ENCODE results near the gene CPEB4.
A peak's percentile ranks its signal among the peaks of the same experiment; 100 is the strongest.

CPEB4 gene

DNA sequence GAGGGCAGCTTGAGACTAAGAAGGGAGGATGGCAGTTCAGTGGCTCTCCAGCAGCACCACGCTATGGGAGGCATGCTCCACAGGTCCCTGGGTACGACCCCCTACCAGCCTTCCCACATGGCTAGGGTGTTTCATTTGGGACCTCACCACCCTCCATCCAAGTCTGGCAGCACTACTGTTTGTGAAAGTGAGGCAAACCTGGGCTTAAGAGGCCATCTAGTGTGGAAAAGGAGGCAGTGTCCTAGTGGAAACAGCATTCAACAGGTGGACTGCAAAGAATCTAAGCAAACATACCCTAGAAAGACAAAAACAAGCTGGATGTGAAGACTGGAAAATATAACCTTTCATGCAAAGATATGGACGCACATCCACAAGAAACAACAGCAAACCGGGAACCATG lies 96.1 kb downstream of the CPEB4 start:
- no peak for DNase-seq

DNA sequence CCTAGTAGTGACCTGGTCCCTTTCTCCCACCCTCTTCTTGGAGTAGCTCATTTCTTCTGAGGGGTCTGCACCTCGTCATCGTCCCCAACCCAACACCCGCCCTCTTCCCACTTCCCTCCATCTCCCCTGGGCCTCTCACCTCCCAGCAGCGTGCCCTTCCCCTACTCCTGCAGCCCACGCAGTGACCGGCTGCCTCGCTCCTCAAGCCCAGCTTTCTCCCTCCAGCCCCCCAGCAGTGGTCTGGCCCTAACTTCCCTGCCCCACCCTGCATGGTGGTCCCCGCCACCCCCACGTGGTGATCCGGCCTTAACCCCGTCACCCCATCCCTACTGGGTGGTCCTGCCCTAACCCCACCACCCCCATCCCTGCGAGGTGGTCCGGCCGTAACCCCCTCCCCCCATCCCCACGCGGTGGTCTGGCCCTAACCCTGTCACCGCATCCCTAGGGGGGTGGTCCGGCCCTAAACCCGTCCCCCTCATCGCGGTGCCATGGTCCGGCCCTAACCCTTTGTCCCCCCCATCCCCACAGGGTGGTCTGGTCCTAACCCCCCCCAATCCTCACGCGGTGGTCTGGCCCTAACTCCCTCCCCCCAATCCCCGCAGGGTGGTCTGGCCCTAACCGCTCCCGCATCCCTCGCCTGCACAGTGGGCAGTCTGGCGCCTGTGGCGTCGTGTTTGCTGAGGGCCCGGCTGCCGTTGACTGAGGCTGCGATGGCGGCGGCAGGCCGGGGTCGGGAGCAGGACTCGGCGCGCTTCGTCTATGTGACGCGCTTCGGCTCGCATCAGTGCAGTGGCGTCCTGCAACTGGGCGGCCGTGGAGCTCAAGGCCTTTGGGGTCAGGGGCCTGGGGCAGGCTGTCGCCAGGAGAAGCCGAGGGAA lies 100.6 kb downstream of the CPEB4 start, which contains the start of gene C5orf47:
Gene C5orf47 (plus strand): TSS at position 617 of the 878 bp plus-strand sequence. CDS start 94 bp downstream, at position 711.
- no peak for DNase-seq

DNA sequence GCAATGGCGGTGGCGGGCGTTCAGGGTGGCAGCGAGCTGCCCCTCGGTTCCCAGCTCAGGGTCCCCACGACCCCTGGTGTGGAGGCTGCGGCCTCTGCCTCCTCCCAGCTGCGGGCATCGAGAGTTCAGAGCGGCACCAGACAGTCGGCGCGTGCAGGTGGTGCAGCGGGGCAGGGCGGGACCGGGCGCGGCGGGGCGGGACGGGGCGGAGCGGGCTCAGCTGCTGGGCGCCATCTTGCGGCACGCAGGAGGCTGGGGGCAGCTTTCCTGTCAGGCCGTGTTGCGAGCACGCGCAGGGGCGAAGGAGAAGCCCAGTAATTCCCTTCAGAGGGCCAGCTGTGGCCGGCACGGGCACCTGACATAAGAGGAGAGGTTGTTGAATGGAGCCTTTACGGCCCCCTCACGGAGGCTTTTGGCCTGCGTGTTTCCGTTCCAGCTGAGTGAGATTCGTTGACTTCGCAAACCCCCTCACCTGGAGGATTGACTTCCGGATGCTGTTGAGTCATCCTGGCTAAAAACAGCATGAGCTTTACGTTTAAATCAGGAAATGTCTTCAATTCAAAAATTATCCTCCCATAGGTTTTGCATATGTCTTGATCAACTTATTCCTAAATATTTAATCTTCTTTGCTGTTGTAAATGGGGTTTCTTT lies 101.4 kb downstream of the CPEB4 start:
- no peak for DNase-seq

DNA sequence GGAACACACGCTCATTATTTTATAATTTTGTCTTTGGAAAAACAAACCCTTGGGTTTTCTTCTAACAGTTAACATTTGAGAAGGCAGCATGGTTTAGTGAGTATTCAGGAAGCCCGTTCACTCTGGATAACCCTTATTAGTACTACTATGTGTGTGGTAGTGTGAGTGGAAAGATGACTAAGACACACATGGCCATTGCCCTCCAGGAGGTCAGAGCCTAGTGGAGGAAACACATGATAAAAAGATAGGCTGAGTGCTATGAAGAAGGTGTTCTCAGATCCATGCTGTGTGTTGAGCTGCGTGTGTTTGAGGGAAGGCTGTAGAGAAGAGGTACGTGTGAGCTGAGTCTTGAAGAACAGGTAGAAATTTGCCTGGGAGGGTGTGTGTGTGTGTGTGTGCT lies 109.2 kb downstream of the CPEB4 start:
- DNase-seq, result no peak

DNA sequence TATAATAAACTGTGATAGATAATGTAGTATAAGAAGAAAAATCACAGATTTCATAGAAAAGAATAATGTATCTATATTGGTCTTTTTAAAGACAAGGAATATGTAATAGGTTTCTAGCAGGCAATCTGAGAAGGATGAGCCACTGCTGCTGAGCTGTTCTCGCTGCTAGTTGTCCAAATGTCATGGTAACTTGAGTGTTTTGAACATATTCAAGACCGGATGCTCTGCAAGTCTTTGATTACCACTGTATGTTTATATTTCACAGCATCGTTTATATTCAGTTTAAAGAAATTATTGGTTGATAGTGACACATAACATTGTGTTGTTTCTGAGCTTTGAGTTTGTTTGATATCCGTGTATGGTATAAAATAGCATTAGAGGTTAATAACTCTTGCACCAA lies 110.4 kb downstream of the CPEB4 start:
- DNase-seq, result no peak

DNA sequence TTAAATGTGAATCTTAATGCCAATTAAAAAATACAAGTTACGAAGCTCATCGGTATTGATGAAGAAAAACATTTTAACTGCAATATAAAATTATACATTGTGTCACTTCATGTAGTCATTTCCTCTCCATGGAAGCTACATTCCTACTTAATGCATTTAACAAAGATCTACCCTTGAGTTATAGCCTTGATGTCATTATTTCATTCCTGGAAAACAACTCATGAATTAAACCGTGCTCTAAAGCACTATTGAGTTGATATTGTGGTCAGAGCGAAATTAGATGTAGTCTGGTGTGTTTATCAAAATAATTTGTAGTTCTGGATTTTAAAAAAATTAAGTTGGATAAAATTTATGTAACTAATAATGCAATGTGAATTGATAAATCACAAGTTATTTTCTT lies 111.9 kb downstream of the CPEB4 start:
- no peak for DNase-seq

DNA sequence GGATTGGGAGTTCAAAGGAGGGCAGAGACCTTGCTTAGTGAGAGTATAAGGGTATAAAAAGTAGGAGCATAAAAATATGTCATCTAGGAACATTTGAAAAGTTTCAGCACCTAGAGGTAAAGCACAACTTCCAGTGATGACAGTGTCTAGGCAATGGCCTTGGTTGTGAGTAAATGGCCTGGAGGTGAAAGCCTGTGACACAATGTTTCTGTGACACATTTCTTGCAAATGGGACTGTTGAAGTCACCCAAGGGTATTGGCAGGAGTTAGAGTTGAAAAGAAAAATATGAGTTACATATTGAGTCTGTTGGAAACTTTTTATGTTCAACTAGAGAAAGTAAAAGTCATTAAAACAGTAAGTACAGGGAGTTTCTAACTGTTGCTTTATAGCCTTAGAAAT lies 115.6 kb downstream of the CPEB4 start:
- DNase-seq, result no peak

DNA sequence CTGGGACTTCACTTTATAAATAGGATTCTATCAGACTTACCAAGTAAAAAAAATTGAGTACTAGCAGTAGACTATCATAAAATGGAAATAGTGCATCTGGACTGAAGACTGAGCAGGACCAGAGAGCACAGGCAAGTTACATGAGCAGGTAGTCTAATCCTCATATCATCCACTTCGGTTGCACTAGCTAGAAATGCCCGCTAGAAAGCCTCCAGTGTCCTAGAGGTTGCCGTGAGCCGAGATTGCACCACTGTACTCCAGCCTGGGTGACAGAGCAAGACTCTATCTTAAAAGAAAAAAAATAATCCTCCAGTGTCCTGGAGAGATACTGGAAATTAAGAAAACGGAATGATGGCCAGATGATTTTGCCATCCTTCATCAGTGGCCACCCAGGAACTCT lies 120.8 kb downstream of the CPEB4 start:
- DNase-seq, result no peak

DNA sequence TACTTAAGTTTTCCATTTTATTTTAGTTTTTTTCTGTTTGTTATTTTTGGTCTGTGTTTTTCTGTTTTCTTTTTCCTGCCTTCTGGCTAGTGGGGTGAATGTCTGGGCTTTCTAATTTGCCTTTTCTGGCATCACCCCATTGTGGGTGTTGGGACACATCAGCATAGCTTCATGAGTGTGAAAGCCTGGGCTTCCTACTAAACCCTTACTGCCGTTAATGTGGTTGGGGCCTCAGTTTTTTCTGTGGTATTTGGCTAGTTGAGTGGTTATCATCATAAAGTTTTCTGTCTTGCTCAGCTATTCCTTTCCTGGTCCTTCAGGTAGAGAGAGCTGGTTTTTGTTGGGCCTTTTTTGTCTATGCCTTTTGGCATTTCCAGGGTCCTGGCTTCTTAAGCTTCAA lies 122.2 kb downstream of the CPEB4 start:
- peak in 1 of 5 experiments; percentile 41 for DNase-seq

DNA sequence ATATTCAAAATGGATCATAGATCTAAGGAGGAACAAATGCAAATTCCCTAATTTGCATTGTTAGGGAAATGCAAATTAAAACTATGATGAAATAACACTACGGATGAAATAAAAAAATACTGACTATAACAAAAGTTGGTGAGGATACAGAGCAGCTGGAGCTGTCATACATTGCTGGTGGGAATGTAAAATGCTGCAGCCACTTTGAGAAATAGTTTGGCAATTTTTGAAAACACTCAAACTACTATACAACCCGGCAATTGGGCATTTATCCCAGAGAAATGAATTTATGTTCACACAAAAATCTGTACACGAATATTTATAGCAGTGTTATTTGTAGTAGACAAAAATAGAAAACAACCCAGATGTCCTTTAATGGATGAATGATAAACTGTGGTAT lies 123.3 kb downstream of the CPEB4 start:
- no peak for DNase-seq
